ENCODE data around the gene CMIP.

The CMIP gene

DNA sequence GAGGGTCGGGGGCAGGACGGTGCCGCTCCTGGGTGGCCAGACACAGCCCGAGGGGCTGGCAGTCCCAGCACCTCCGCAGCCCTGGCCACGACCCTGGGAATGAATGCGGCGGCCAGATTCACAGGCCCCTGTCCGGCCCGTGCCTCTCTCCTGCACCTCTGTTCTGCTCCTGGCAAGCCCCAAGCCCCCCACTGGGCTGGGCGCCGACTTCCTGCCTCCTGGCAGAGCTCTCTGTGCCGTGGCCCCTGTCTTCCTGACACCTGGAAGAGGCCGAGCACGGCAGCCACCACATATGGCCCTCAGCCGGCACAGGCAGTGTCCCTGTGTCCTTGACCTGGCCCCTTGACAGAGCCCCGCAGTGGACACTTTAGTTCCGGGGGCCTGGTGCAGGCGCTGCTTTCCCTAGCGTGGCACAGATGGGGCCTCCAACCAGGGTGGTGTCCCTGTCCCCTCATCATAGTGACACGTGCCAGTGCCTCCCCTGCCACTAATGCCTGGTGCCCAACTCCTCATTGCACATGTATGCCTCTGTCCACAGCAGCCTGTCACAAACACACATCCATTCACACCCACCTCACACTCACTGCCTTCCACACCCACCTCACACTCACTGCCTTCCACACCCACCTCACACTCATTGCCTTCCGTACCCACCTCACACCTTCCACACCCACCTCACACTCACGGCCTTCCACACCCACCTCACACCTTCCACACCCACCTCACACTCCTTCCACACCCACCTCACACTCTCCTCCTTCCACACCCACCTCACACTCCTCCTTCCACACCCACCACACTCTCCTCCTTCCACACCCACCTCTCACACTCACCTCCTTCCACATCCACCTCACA, 223.9 kb downstream of the CMIP start:
- no peak overlapping the region for H3K4me3 ChIP-seq (ENCODE audit: low read depth, low read length)

DNA sequence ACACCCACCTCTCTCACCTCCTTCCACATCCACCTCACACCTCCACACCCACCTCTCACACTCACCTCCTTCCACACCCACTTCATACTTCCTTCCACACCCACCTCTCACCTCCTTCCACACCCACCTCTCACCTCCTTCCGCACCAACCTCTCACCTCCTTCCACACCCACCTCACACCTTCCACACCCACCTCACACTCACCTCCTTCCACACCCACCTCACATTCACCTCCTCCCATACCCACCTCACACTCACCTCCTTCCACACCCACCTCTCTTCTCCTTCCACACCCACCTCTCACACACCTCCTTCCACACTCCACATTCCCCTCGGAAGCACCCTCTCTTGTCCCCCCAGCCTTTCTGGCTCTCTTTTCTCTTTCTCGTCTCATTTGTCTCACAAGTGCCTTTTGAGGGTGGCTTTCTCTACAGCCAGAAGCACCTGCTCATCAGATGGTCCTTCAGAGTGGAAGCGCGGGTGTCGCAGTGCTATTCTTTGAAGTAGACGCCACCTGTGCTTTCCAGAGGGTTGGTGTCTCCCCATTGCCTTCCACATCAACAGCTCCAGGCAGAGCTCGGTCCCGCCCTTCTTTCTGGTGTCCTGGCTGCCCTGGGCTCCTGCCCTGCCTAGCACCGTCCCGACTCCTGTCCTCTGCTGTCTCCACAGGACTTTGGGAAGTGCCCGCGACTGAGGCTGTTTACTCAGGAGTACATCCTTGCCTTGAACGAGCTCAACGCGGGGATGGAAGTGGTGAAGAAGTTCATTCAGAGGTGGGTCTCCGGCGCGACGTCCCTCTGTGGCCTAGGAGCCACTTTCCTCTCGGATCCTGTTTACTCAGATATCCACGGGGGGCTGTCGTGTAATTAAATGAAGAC, 225.1 kb downstream of the CMIP start:
- H3K4me3 ChIP-seq (ENCODE audit: low read depth, low read length), result no peak overlapping the region

DNA sequence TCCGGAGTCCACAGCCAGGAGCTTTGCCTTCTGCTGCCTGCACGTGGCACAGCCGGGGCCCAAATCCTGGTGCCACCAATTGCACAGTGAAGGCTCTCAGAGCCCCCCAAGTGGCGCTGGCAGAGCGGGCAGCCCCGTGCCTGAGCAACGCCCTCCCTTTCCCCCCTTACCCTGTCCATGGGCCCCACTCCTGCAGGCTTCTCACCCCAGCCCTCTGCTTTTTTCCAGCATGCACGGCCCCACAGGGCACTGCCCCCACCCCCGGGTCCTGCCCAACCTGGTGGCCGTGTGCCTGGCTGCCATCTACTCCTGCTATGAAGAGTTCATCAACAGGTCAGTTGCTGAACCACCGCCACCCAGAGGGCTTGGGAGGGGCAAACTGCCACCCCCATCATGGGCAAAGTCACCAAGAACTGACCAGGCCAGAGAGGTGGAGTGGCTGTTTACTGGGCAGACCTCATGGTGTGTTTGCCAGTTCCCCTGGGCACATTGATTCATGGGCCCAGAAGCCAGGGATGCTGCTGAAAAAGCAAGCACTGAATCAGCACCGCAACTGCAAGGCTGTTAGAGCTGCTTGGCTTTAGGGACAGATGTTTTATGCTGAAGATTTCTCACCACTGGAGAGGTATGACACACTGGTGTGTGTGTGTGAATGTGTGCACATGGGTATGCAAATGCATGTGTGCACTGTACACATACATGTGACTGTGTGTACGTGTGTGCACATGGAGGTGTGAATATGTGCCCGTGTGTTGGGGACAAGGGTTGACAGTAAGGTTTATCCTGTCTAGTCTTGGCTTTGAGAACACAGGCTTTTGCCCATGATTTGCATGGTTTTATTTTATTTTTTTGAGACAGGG, 227.4 kb downstream of the CMIP start:
- no peak overlapping the region for H3K4me3 ChIP-seq (ENCODE audit: low read depth, low read length)

DNA sequence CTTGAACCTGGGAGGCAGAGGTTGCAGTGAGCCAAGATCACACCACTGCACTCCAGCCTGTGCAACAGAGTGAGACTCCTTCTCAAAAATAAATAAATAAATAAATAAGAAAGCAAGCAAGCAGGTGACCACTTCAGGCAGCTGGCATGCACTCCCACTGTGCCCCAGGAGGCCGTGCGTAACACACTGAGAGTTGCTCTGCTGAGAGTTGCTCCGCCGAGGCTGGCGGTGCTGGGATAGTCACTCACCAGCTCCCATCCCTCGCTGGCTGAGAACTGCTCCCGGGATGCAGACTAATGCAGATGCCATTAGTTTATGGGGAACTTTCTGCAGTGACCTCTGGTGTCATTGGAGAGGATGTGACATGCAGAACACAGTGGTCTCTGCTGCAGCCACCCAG, 228.8 kb downstream of the CMIP start:
- H3K4me3 ChIP-seq (ENCODE audit: low read depth, low read length), result no peak overlapping the region

DNA sequence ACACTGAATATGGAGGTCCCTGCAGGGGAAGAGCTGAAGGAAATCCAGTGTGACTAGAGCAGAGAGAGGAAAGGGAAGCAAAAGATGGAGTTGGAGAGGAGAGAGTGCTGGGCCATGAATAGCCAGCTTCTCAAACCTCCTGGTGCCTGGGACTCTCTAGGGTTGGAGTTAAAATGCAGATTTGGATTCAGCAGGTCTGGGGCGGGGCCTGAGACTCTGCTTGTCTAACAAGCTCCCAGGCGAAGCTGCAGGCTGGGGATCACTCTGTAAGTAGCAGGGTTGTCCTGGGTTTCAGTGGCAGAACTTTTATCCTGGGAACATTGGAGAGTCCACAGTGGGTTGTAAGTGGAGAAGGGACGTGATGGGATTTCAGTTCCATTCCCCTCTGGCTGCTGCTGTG, 231.1 kb downstream of the CMIP start:
- H3K4me3 ChIP-seq (ENCODE audit: low read depth, low read length), result no peak overlapping the region

DNA sequence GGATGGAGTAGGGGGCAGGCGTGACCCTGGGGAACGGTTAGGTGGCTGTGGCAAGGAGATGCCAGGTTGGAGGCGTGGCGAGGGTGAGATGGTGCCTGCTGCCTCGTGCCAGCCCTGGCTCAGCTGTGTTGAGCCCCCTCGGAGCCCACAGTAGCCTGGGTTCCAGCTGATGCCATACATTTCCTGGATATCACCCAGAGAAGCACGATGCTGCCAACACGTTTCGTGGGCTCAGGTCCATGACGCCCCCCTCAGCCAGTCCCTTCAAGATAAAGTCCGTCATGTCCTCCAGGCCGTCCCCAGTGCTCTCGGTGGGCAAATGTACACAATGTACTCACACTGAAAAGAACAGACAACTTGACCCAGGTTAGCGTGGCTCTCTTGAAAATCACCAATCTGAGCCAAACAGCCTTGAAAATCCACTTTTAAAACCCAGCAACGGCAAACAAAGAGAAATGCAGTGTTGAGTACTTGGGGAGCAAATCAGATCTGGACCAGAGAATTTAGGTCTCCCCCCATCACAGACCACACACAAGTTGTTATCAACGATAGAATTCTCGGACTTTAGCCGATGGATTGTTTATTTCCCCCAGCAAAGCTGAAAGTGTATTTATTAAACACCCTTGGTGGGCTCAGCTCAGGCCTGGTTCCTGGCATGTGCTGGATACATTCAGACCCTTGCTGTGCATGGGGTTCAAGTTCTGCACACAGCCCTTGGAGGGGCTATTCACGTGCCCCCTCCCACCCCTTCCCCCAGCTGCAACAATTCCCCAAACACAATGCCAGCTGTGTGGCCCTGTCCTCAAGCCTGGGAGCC, 231.7 kb downstream of the CMIP start:
- no peak overlapping the region for H3K4me3 ChIP-seq (ENCODE audit: low read depth, low read length)

DNA sequence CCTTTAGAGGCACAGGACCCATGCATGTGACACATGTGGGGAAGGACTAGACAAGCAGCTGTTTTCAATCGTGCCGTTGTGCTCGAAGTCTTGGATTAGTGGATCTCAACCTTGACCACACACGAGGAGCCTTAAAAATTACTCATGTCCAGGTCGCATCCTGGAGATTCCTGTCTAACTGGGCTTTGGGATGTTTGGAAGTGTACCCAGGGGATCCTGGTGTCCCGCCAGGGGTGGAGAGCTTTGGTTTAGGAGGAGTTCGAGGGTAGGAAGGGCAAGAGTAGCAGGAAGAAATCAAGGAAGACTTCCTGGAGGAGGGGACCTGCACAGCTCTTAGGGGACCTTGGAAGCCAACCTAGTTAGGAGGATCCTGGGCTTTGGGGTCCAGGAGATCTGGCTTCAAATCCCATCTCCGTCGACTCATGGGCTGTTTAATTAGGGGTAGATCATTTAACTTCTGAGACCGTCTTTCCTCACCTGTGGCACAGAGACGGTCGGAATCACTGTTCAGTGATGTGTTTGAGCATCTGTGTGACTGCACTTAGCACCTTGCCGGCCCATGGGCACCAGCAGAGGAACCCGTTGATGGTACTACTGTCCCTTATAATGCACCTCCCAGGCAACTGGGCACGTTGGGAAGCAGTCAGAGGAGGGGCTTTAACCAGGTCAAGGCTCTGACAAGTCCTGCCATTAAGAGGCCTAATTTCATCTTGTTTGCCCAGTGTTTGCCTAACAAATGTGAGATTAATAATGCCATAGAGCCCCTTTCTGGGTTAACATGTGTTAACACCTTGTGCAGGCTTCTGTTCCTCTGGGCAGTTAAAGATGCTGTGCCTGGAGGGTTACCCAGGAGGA, 232.5 kb downstream of the CMIP start:
- no peak overlapping the region for H3K4me3 ChIP-seq (ENCODE audit: low read depth, low read length)

DNA sequence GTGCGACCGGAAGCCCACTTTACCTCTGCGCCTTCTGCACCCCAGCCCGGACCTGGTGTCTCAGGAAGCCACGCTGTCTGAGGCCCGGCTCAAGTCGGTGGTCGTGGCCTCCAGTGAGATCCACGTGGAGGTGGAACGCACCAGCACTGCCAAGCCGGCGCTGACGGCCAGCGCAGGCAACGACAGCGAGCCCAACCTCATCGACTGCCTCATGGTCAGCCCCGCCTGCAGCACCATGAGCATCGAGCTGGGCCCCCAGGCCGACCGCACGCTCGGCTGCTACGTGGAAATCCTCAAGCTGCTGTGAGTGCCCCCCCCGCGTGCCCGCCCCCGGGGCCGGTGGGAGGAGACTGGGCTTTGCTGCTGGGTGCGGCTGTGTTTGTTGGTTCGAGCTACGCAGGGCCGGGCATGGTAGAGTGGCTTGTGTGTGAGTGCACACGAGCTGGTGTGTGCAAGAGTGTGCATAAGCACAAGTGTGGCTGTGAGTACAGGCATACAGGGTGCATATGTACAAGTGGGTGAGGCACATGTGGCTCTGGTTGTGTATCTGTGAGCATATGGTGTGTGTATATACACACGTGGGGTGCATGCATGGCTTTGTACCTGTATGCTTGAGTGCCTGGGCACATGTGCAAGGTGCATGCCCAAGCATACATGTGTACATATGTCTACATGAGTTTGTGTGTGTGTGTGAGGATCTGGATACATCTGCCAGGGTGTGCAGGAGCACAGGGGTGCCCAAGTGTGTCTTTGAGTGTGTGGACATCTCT, 233.9 kb downstream of the CMIP start:
- no peak overlapping the region for H3K4me3 ChIP-seq (ENCODE audit: low read depth, low read length)

DNA sequence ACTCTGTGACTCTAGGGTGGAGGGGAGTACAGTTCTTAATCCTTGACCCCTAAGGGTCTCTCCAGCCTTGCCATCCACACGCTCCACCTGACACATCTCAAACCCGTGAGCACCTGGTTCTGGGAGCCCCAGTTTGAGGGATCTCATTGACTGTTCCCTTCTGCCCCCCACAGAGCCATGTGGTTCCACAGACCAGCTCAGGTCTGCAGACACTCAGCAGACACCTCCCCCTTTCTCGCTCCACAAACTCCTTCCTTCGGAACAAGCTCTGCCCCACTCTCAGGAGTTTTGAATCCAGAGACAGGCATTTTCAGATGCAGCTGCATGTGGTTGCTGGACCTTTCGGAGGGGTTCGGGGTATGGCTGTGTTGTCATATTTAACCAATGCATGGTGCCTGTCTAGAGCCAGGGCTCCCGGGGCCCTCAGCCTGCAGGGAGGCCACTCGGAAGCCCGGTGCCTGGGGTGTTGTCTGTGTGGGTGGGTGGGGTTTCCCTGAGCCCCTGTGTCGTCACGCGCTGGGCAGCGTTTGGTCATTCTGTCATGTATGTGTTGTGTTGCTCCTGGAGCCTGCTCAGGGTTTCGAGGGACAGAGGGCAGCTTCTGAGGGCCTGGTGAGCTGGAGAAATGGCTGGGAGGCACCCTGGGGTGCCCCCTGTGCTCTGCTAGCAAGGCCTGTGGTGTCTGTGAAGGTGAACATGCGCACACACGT, 235.3 kb downstream of the CMIP start:
- no peak overlapping the region for H3K4me3 ChIP-seq (ENCODE audit: low read depth, low read length)

DNA sequence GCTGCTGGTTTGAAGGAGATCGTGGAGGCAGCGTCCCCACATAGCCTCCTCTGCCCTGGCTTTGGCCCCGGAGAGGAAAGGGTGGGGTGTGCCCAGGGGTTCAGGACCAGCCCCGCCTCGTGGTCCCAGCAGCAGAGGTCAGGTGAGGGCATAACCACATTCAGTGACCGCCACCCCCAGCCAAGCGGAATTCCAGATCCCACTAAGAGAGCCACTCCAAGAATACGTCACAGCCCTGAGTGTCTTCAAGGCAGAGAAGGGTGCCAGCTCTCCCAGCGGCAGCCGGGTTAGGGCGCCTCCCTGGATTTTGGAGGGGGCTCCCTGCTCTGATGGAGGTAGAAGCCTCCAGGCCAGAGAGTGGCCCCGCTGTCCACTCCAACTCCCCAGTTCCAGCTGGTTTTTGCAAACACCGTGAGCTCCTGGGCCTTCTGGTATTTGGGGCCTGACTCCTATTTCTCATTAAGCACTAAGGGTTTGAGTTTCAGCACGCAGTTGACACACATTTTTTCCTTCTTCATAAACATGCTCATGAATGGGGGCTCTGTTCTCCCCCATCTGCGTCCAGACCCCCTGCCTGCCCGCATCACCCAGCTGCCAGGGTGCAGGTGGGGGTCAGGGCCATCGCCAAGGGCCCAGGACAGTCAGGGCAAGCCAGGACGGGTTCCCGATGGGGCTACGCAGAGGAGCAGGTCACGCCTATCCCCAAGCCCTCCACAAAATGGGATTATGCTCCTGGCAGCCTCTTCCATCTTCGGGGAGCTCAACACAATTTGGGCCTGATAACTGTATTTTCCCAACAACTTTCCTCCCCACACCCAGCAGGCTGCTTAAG, 236.1 kb downstream of the CMIP start:
- H3K4me3 ChIP-seq (ENCODE audit: low read depth, low read length), result no peak overlapping the region

DNA sequence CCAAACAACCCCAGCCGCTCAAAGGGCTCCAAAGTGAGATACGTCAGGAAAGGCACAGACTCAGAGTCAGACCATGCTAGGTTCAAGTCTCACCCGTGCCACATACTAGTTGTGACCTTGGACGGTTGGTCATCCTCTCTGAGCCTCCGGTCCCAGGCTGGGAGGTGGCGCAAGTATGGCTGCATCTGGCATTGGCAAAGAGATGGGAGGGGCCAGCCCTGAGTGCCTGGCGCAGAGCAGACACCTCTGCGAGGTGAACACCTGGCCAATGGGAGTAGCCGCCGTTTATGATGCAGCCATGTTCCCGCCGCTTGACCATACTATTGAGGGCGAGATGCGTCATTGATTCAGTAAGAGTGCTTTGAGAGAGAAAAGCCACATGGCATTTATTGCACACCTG, 236.7 kb downstream of the CMIP start:
- no peak overlapping the region for H3K4me3 ChIP-seq (ENCODE audit: low read depth, low read length)

DNA sequence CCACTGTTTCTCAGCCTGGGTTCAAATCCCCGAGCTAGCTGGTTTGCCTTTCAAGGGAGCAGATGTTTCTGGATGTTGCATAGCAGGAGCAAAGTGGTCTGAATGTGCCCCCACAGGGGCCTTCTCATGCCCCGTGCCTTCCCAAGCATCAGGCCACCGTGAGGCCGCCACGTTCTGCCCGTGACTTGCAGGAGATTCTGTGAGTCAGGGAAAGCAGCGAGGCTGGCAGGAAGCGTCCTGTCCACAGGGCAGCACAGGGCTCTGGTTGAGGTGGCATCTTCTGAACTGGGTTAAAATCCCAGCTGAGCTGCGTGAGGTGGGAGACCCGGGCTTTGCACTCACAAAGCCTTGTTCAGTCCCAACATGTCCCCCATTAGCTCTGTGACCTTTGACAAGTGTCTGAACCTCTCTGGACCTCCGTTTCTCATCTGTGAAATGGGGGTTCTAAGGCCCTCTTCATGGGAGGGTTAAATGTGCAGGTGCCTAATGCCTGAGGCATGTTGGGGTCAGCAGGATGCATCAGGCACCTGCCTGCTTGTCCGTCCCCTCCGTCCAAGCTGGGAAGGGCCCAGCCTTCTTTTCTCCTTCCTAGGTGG, 239.7 kb downstream of the CMIP start:
- H3K4me3 ChIP-seq (ENCODE audit: low read depth, low read length), result no peak overlapping the region

DNA sequence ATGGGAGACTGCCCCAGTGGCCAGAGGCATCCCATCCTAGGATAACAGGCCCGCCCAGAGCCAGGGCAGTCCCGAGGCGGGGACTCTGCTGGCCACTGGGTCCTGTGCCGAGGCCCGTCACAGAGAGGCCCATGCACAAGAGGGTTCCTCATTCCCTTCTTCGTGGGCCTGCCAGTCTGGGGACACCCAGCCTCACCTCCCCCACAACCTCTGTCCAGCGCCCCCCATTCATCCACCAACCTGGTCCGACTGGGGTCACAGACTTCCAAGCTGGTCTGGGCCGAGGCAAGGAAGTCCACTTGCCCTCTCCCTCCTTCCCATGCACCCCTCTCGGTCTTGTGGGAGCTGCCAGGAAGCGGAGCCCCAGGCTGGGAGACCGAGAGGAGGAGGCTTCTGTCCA, 240.3 kb downstream of the CMIP start:
- H3K4me3 ChIP-seq (ENCODE audit: low read depth, low read length), result no peak overlapping the region

DNA sequence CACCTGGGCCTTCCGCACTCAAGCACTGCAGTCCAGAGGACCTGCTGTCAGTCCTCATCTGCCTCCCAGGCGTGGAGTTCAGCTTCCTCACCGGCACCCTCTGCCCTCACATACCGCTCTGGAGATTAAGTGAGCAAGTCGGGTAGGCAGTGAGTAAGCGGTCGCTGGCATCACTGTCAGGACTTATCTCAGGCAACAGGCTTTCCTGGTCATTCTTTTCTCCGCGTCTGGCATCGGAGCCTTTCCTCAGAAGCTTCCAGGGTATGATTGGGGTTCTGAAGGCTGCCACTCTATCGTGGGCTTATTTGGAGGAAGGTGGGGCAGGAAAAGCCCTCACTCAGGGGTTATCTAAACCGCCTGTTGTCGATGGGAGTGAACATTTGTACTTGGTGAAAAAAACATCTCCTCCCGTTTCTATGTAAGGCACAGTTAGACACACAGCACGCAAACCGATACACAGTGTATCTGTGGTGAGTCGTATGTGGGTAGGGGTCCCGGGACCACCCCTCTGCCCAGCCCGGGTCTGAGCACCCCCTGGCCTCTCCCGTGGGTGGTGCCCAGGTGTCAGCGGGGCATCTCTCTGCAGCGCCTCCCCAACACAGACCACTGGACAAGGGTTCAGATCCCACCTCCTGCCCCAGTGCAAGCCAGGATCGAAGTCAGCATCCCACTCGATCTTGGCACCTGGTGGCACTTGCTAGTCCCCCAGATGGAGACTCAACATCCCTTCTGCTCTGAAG, 242.0 kb downstream of the CMIP start:
- H3K4me3 ChIP-seq (ENCODE audit: low read depth, low read length), result no peak overlapping the region

DNA sequence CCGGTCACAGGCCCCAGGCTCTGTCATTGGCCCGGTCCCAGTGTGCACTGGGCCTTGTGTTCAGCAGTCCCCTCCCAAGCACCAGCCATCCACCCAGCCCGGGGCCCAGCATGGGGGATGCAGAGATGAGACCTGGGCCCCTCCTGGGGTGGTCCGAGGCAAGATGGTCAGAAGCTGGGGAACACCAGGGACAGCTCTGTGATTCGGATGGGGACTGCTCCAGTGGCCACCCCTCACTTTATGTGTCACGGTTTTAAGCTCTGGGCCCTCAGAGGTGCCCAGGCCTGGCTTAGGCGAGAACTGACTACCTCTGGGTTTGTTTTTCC, 242.5 kb downstream of the CMIP start:
- H3K4me3 ChIP-seq (ENCODE audit: low read depth, low read length), result no peak overlapping the region

DNA sequence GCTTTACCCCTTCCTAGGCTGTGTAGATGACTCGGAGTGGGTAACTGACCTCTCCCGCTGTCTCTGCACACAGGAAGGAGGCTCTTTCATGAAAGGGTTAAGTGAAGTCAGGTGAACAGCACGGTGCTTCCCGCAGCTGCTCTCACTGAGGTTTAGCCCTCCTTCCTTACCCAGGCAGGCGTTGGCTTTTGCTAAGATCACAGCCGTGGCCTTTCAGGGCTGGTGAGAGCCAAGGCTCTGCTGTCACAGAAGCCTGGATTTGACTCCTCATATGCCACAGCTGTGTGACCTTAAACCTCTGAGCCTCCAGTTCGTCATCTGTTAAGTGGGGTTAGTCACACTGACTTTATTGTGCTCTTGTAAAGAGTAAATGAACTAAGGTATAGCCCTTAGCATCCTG, 243.6 kb downstream of the CMIP start:
- H3K4me3 ChIP-seq (ENCODE audit: low read depth, low read length), result no peak overlapping the region

Data from iPS-11a (cell line).